ENCODE measurements around the gene SPOCK2.
A peak's percentile ranks its signal among the peaks of the same experiment; 100 is the strongest.

SPOCK2 gene

DNA sequence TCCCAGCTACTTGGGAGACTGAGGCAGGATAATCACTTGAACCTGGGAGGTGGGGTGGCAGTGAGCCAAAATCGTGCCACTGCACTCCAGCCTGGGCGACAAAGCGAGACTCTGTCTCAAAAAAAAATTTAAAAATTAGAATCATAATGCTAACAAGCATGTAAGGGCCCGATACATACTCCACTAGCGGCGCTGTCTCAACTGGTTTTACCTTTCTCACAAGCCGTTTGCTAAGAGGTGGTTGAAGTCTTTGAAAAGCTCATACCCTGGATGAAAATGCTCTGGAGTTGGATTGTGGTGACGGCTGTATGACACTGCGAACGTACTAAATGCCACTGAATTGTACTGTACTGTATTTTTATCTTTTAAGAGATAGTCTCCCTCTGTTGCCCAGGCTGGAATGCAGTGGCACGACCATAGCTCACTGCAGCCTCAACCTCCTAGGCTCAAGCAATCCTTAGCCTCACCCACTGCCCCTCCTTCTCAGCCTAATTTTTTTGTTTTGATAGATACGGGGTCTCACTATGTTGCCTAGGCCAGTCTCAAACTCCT, 29.9 kb downstream of the SPOCK2 start:
- DNase-seq (ENCODE audit: low spot score): no peak
- FAIRE-seq: no peak

DNA sequence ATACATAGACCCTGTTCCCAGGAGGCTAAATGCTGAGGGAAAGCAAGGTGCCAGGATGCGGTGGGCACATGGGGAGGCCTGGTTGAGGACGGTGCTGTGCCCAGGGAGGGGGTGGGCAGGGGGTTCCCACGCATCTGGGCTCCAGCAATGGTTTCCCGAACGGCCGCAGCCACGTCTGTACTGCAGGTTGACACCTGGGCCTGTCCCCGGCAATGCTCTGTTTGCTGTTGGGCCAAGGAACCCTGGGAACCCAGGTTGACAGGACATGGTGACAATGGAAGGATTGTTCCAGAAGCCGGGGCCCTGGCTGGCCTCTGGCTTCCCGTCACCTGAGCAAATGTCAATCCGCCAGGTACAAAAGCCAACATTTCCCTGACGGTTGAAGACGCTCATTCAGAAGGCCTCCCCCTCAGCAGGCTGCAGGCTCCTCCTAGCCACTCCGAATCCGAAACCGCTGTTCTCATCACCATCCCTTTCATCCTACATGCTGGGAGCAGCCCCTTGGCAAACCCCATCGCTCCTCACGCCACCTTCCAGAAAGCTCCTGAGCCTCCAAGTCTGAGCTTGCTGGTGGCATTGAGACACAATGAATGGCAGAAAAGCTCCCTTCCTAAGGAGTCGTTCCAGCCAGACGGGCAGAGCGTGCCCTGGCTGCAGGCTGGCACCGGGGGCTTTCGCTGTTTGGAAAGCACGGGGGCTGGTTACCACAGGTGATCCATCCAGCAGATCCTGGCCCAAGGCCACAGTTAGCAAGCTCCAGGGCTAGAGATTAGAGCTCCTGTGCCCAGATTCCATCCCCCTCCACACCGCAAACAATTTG, 31.2 kb downstream of the SPOCK2 start:
- FAIRE-seq (no peak), DNase-seq (ENCODE audit: low spot score) (no peak)

DNA sequence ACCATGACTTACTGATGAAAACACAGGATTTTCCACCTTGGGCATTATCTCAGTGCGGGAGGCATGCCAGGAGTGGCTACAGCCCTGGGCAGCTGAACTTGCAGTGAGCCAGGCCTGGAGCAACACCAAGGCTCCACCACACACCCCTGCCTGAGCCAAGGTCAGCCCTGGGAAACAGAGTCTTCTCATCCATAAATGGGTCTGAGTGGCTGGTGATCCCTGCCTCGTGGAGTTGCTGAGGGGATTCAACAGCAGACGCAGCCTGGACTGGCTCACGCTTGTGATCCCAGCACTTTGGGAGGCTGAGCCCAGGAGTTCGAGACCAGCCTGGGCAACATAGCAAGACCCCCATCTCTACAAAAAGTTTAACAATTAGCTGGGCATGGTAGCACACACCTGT, 32.2 kb downstream of the SPOCK2 start:
- no peak for FAIRE-seq

DNA sequence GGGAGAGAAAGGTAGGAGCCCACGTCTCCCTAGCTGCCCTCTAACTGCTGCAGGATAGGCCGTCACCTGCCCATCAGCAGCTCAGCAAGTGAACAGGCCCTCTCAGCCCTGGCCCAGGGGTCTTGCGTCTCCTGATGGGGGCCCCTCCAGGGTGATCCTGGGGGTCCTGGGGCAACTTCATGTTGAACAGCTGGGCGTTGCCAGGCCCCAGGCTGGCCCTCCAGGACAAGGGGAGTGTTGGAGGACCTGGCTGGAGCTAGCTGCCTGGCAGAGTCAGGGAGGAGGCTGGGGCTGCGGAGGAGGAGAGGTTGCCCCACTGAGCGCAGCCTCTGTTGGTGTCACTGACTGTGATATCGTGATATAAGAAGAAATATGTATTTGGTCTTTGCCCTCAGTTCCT, 34.7 kb downstream of the SPOCK2 start:
- no peak for DNase-seq (ENCODE audit: low spot score)
- FAIRE-seq: no peak

More for the DNA sequence above, 32.2 kb downstream of the SPOCK2 start:
- no peak for DNase-seq (ENCODE audit: low spot score)

DNA sequence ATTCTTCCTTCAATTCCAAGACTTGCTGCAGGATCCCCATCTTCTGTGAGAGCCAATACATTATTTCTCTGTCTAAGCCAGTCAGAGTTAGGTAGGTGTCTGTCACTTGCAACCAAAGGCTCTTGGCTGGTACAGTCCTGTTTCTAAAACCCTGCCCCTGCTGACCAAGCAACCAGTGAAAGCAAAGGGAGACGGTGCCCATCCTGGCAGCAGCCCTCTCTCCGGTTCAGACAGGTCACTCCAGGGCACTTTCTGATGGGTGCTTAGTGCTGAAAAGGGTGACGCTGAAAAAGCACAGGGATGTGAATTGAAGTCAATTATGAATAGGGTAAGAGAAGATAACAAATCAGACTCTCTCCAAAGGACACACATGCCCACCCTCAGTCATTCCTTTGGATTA, 37.5 kb downstream of the SPOCK2 start:
- FAIRE-seq (no peak), DNase-seq (ENCODE audit: low spot score) (no peak)

DNA sequence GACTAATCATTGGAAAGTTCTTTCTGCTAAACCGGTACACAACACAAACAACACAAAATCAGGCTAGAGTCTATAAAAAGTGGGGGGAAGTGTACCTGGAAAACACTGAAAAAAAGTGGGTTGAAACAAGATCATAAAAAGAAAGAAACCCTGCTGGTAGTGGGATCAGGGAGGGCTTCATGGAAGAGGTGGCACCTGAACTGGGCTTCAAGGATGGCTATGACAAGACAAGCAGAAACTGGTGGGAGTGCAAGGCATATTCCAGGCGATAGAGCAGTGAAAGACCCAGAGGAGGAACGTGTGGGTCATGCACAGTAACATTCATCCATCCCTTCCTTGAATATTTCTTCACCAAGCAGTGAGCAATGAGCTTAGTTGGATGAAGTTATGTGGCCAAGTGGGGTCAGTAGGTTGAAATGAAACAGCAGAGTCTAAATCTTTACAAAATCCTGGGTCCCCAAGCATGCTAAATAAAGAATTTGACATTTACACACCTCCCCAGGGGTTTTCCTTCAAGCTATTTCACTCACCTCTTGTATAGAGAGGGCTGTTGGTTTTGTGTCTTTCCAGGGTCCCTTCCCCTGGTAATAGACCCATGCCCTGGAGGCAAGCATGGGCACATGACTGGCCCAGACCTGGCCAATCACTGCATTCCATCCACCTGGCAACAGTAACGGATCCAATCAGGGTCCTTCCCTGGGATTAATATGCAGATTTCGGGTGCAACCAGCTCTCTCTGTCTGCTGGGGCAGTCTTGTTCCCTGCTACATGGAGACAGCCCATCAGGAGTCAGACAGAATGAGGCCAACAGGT, 38.2 kb downstream of the SPOCK2 start:
- FAIRE-seq (no peak), DNase-seq (ENCODE audit: low spot score) (no peak)

DNA sequence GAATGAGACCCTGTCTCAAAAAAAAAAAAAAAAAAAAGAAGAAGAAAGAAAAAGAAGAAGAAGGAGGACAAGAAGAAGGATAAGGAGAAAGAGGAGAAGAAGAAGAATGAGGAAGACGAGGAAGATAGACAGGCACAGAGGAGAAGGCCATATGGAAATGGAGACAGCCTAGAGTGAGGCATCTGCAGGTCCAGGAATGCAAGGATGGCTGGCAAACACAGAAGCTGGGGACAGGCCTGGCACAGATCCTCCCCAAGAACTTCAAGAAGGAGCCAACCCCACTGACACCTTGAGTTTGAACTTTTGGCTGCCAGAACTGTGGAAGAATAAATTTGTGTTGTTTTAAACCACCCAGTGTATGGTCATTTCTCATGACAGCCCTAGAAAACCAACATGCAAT, 38.9 kb downstream of the SPOCK2 start:
- FAIRE-seq: no peak
- no peak for DNase-seq (ENCODE audit: low spot score)

DNA sequence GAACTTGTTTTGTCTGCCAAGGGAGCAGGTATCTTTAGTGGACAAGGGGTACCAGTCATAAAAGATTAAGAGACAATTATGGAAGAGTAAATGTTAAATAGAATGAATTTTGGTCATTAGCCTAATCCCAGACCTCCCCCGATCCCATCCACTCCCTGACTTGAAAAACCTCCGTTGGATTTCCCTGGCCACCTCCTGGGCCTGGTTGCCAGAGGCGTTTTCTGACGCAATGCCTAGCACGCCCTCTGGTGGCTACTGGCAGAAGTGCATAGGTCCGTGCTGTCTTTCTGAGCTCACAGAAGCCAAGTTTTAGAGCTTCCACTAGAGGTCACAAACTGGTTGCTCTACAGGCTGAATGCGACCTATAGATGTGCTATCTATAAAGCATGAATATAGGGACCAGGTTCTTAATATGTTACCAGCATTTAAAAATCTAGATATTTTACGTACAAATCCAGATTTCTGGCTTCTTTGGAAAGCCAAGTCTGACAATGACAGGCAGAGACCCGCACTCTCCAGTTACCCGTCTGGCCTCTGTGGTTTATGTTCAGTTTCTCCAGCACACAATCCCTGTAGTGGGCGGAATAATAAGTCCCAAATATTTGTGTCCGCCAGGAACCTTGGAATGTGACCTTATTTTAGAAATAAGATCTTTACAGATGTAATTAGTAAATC, 39.8 kb downstream of the SPOCK2 start:
- FAIRE-seq: peak; percentile 83
- DNase-seq (ENCODE audit: low spot score): peak; percentile 83

DNA sequence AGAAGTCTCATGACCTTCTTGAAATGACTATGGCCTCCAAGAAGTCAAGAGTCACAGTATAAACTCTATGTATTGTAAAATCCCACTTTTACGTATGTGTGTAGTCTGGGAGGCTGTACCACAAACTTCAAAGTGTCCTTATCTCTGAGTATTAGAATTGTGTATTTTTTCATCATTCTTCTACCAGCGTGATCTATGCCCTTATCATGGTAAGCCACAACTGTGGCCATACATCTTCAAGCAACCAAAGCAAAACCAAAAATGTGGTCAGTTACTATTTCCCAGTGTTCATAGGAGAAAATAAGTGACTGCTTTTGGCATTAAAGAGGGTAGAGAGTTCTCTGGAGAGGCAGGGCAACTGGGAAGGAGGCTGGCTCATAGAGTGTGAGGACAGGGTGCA, 42.8 kb downstream of the SPOCK2 start:
- DNase-seq (ENCODE audit: low spot score) (no peak), FAIRE-seq (no peak)

DNA sequence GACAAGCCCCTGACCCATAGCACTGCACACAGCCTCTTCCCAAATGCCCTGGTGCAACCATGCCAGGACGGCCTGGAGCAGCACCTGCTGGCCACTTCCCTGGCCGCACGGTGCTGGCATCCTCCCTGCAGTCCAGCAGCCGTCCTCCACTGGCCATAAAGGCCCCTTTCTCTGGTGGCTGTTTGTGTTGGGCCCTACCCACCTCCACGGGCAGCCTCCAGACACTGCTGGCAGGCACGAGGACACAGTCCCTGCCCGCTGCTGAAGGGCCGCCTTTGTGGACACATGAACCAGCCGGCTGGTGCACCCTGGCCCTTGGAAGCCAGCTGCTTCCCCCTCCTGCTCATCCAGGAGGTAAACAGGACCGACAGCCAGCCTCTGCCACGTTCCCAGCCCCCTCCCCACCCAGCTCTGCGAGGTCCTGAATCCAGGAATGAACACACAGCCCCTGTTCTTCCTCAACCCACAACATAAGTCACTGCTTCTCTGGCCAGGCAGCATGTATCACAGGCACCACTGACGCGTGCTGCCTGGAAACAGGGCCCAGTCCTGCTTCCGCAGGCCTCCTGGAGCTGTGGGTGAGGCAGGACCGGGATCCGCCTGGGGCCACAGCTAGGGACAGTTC, 43.8 kb downstream of the SPOCK2 start:
- FAIRE-seq (no peak), DNase-seq (ENCODE audit: low spot score) (no peak)

DNA sequence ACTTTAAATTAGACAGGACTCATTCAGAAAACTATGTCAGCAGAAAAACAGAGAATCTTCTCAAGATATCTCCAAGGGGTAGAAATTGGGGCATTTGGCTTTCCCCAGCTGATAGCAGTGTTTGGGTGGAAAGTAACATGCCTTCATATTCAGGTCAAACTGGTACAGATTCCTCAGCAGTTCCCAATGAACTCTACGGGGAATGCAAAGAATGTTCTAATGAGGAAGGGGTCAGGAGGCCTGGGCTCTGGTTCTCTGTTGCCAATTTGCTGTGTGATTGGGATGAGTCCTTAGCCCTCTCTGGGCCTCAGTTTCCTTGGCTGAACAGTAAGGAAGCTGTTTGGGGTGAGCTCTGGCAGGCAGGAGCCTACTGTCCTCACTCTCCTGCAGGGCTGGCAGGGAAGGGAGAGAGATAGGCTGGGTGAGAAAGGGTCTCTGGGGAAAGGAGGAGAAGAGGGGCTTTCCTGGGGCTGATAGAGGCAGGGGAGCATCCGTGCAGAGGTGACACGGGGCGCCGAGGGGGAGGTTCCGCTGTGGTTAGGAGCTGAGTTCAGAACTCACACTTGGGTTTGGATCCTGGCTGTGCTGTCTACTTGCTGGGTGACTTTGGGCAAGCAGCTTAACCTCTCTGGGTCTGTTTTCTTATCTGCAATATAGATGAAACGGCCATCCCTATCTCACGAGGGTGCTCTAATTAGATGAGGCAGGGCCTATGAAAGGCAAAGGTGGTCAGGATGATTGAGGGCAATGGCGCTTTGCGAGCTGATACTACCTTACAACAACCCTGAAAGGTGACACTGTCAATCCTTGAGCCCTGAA, 45.1 kb downstream of the SPOCK2 start:
- DNase-seq (ENCODE audit: low spot score) (no peak), FAIRE-seq (no peak)

DNA sequence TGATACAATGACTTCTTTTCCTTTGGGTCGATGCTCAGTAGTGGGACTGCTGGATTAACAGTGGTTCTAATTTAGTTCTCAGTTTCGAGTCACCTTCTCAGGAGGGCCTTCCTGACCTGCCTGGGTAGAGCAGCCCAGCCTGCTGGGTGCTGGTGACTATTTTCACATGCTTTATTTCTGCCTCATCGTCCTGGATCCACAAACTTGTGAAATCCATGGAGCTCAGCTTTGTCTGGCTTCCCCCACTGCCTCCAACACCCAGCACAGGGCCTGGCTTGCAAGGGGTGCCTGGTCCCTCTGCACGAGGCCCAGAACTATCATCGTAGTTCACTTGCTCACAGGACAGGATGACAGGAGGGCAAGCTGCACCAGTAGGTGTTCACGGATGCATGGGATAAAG, 46.9 kb downstream of the SPOCK2 start:
- FAIRE-seq (no peak), DNase-seq (ENCODE audit: low spot score) (no peak)

DNA sequence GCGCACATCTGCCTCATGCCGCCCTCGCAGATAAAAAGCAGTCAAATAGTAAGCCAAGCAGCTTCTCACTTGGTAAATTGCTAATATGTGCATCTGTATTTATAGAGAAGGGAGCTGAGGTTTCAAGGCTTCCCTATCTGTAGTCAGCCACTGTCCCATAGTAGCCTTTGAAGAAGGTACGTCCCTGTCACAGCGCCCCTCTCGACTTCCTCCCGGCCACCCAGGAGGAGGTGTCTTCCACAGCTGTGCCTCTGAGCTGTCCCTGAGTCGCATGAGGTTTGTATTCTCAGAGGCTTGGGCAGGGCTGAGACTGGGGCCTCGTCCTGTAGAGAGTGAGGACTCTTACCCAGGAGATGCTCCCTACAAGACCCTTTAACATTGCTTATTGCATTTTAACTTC, 49.0 kb downstream of the SPOCK2 start:
- DNase-seq (ENCODE audit: low spot score) (no peak), FAIRE-seq (no peak)

DNA sequence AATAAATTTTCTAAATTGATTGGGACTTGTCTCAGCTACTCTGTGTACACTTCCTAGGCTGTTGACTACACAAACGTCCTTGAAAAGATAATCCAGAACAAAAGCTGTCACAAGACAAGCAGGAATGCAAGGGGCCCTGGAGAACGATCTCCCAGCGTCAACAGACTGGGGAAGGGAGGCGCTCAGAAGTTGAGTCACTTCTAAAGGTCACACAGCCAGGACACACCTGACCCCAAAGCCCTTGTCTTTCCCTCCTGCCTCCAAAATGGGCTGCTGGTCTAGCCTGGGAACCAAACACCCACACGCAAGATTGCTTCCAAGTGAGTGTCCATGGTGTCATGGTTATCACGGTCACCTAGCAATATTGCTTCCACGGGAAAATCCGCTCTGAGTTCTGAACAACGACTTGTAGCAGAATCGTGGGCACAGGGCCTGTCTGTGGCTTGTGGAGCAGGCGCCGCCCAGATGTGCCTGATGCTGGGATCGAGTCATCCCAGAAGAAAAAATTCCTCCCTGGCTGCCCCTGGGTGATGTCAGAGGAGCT, 49.8 kb downstream of the SPOCK2 start:
- FAIRE-seq (no peak), DNase-seq (ENCODE audit: low spot score) (peak; percentile 24)

DNA sequence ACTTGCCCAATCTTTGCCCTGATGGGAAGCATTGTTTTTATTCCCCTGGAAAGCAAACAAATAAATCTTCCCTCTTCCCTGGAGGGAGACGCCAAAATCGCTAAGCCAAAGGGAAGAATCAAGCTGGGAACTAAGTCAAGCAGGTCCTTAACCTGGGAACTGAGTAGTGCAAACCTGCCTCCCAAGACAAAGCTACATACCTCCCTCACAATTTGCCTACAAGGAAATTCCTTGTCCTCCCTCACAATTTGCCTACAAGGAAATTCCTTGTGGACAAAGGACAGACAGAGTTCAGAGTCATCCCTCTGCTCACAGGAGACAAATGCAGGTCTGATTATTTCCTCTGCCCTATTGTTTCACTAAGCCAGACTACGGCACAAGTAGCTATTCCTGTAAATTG, 50.5 kb downstream of the SPOCK2 start:
- FAIRE-seq (no peak), DNase-seq (ENCODE audit: low spot score) (no peak)

DNA sequence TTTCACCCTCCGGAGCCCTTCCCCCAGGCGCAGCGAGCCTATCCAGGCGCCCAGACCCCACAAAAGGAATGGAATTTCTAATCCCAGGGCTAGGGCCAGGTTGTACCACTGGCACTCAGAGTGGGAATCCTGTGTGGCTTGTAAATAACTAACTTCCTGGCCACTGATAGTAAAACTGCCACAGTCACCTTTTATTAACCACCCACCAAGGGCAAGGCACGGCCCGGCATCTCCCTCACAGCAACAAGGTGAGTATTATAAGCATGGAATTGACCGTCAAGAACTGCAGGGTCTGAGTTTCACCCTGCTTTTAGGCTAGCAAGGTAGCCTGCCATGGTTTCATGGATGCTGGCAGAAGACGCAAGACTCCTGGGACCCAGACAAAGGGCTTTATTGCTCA, 51.1 kb downstream of the SPOCK2 start:
- DNase-seq (ENCODE audit: low spot score) (no peak), FAIRE-seq (no peak)

DNA sequence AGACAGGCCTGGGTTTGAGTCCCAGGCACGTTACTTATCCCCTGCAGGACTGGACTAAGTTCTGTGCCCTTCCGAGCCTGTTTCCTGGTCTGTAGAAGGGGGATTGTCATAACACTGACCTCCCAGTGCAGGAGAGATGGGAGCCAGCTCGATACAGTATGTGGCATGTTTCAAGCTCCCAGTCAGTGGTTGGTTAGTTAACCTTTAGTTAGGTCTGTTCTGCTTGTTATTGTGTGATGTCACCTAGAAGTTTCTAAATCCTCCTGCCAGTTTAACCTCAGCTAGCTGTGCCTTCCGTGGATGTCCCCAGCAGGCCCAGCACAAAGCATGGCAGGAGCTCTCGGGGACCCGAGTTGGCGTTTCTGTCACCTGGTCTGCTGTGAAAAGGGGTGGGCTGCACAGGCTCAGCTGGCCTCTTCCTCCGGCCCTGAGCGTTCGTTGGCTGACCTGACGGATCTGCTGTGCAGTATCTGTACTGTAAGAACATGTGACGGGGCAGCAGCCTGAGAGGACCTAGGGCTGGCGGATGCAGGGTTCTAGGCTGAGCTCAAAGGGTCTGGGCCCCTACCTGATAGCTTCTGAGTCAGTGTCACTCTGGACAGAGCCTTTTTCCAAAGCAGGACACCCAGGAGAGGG, 53.0 kb downstream of the SPOCK2 start:
- FAIRE-seq: no peak
- no peak for DNase-seq (ENCODE audit: low spot score)

DNA sequence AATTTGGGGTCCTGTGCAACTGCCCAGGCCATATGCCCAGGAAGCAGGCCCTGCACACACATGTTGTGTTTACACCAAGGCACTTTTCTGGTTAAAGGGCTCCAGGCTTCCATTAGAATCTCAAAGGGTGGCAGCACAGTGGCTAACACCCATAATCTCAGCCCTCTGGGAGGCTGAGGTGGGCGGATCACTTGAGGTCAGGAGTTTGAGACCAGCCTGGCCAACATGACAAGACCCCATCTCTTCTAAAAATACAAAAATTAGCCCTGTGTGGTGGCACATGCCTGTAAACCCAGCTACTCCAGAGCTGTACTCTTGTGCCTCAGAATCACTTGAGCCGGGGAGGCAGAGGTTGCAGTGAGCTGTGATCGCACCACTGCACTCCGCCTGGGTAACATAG, 53.6 kb downstream of the SPOCK2 start:
- FAIRE-seq: no peak
- DNase-seq (ENCODE audit: low spot score): no peak

DNA sequence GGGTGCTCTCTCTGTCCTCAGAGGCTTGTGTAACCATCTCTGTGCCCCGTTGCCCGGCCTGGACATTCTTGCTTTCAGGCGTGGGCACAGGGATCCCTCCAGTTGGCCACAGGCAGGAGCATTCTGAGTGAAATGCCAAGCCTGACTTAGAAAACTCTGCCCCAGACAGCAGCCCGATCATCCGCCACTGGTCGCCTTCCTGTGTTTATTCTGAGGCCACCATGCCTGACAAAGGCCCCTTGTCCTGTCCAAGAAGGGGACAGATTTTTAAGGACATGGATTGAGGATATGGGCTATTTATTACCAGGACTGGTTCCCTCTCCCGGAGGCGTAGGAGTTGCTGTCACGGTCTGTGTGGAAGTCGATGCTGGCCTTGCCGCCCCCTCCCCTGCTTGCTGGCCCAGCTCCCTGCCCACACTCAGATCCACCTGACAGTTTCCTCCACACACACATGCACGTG, 54.3 kb downstream of the SPOCK2 start:
- FAIRE-seq: no peak
- DNase-seq (ENCODE audit: low spot score): no peak

Data from RCC 7860 (cell line).